Endothelial cell of umbilical vein (primary cell): ENCODE data around the gene MANBA. TPM values are rescaled to one million over a fixed set of nuclear protein-coding genes. Genes with fewer than 3 reads are reported as not detected.

ENCODE experiments used
- BruUV-seq: library from RNA; stranded (reverse); fragments of 400-500 nt; replicated peaks from 2 replicates; lab custom pipeline; 2021; lab: Mats Ljungman, UMichigan
- CTCF ChIA-PET: fragments of 300-600, 350-600 bp; sonication (Branson Sonifier 250); formaldehyde crosslinking; loops from one replicate; lab custom pipeline; 2021; ENCODE audit warnings: antibody characterized with exemption, inconsistent platforms; lab: Charles Lee
- POLR2A ChIA-PET: fragments of 300-600, 350-600 bp; sonication (Branson Sonifier 250); formaldehyde crosslinking; loops from one replicate; lab custom pipeline; 2021; ENCODE audit warnings: antibody characterized with exemption, inconsistent platforms; lab: Charles Lee
- DNase-seq: peaks from one replicate; pipeline ENCODE4 v3.0.0-alpha.2; 2011; ENCODE audit warnings: low read depth, low spot score
- FAIRE-seq: peaks from 2 replicates; lab custom pipeline; 2011; peaks lifted over from hg19 to GRCh38; lab: Jason Lieb, UNC
- H2AFZ ChIP-seq: 2 replicates; pipeline ENCODE4 v1.6.0; 2012; ENCODE audit warnings: low read depth, low read length, control low read depth, inconsistent platforms
- H3K27ac ChIP-seq: 2 replicates; pipeline ENCODE4 v1.5.1; 2011; ENCODE audit warnings: low read depth, mild to moderate bottlenecking, control low read depth, low read length, moderate library complexity; ENCODE audit not compliant: insufficient read depth
- H3K27me3 ChIP-seq, 2 experiments: 2 replicates each; pipeline versions ENCODE4 v1.6.0 to v1.6.1; 2011; ENCODE audit warnings: low read length in 2 of 2, mixed read lengths in 1 of 2; ENCODE audit not compliant: control insufficient read depth in 2 of 2, insufficient read depth in 2 of 2
- H3K36me3 ChIP-seq, 2 experiments: 2 replicates in 1 of 2; 3 replicates in 1 of 2; pipeline ENCODE4 v1.5.1; 2011; ENCODE audit warnings: low read length in 2 of 2, mild to moderate bottlenecking in 1 of 2, moderate library complexity in 1 of 2; ENCODE audit not compliant: control insufficient read depth in 2 of 2, insufficient read depth in 2 of 2; ENCODE audit errors: extremely low read depth in 1 of 2
- H3K4me1 ChIP-seq: 3 replicates; pipeline ENCODE4 v1.5.1; 2011; ENCODE audit warnings: mild to moderate bottlenecking, low read length; ENCODE audit not compliant: control insufficient read depth, insufficient read depth; ENCODE audit errors: extremely low read depth
- H3K4me2 ChIP-seq: 2 replicates; pipeline ENCODE4 v1.6.1; 2011; ENCODE audit warnings: low read length, control low read depth, mixed read lengths; ENCODE audit not compliant: insufficient read depth
- H3K4me3 ChIP-seq, 3 experiments: fragments of 200-600 bp in 1 of 3; sonication (generic), shearing (Covaris generic) in 1 of 3; replicated peaks in 1 of 3; 2 replicates each; pipeline ENCODE4 v1.5.1; 2011 to 2016; ENCODE audit warnings: control low read depth in 3 of 3, low read length in 3 of 3, mild to moderate bottlenecking in 2 of 3, inconsistent platforms in 1 of 3, low read depth in 1 of 3, moderate library complexity in 1 of 3; ENCODE audit not compliant: insufficient read depth in 1 of 3
- H3K79me2 ChIP-seq: 2 replicates; pipeline ENCODE4 v1.6.0; 2012; ENCODE audit warnings: low read length, inconsistent platforms; ENCODE audit not compliant: control insufficient read depth, insufficient read depth
- H3K9ac ChIP-seq: replicated peaks from 2 replicates; pipeline ENCODE3; 2011; ENCODE audit warnings: low read length, control low read depth; ENCODE audit not compliant: insufficient read depth; ENCODE audit errors: extremely low read depth
- H3K9me1 ChIP-seq: replicated peaks from 3 replicates; pipeline ENCODE4 v1.6.0; 2011; ENCODE audit warnings: mild to moderate bottlenecking, low read length; ENCODE audit not compliant: control insufficient read depth, insufficient read depth; ENCODE audit errors: extremely low read depth
- H3K9me3 ChIP-seq: replicated peaks from 2 replicates; pipeline ENCODE4 v1.5.1; 2012; ENCODE audit warnings: low read length, inconsistent platforms; ENCODE audit not compliant: control insufficient read depth, insufficient read depth
- H4K20me1 ChIP-seq: replicated peaks from 2 replicates; pipeline ENCODE3; 2011; ENCODE audit warnings: mild to moderate bottlenecking, low read length; ENCODE audit not compliant: control insufficient read depth, insufficient read depth; ENCODE audit errors: extremely low read depth
- CTCF ChIP-seq, 2 donors: IDR thresholded peaks; 1 replicate in 1 of 2; 2 replicates in 1 of 2; pipeline ENCODE4 v1.5.1; 2011; ENCODE audit warnings: low read length in 2 of 2, mild to moderate bottlenecking in 2 of 2, moderate library complexity in 2 of 2, control low read depth in 1 of 2, inconsistent platforms in 1 of 2, low read depth in 1 of 2; ENCODE audit not compliant: insufficient read depth in 1 of 2; ENCODE audit errors: extremely low read depth in 1 of 2
- EZH2 ChIP-seq: IDR thresholded peaks from 2 replicates; pipeline ENCODE4 v1.6.1; 2012; ENCODE audit warnings: borderline replicate concordance, low read depth, mild to moderate bottlenecking, moderate library complexity, low read length, inconsistent platforms; ENCODE audit not compliant: severe bottlenecking
- FOS ChIP-seq: IDR thresholded peaks from 2 replicates; pipeline ENCODE4 v1.6.1; 2011; ENCODE audit warnings: mild to moderate bottlenecking, low read length, moderate library complexity, borderline replicate concordance; ENCODE audit not compliant: insufficient read depth
- GATA2 ChIP-seq: IDR thresholded peaks from 2 replicates; pipeline ENCODE4 v1.7.0; 2011; ENCODE audit warnings: low read depth, mild to moderate bottlenecking, moderate library complexity, mixed read lengths, low read length; ENCODE audit not compliant: insufficient read length, insufficient read depth
- JUN ChIP-seq: IDR thresholded peaks from 2 replicates; pipeline ENCODE4 v1.6.1; 2011; ENCODE audit warnings: borderline replicate concordance, low read depth; ENCODE audit not compliant: insufficient read length, insufficient read depth
- MAX ChIP-seq: IDR thresholded peaks from 2 replicates; pipeline ENCODE4 v1.6.1; 2011; ENCODE audit not compliant: insufficient read depth, insufficient read length
- MYC ChIP-seq: IDR thresholded peaks from one replicate; pipeline ENCODE4 v1.6.1; 2011; ENCODE audit warnings: mild to moderate bottlenecking, low read depth, low read length
- POLR2A ChIP-seq: IDR thresholded peaks from 2 replicates; pipeline ENCODE4 v1.6.1; 2012; ENCODE audit warnings: low read depth, mild to moderate bottlenecking, control low read depth, low read length
- POLR2AphosphoS5 ChIP-seq: IDR thresholded peaks from 2 replicates; pipeline ENCODE4 v1.6.1; 2012; ENCODE audit warnings: low read depth, mild to moderate bottlenecking, control low read depth, low read length, moderate library complexity; ENCODE audit not compliant: insufficient read depth
- dilution Hi-C: fragments of 300-500 bp; cut with MboI; formaldehyde crosslinking; loops from one replicate; pipeline ENCODE4 v1.15.0; 2019; ENCODE audit warnings: low sequenced_read_pairs; ENCODE audit not compliant: extremely low pct_ligation_motif_present
- intact Hi-C: fragments of 100-400 bp; cut with micrococcal nuclease; formaldehyde crosslinking; loops from one replicate; pipeline ENCODE4 v1.10.0; 2022
- polyA plus RNA-seq, 4 experiments: library from polyadenylated mRNA; depleted of rRNA in 3 of 4; stranded (reverse) in 3 of 4; unstranded in 1 of 4; fragments of >200 nt; gene quantifications; 2 replicates each; pipeline versions ENCODE4 v1.2.1 to v1.2.3, GENCODE V29; 2011 to 2012; ENCODE audit warnings: missing spikeins in 1 of 4
- total RNA-seq: library from RNA; stranded (reverse); gene quantifications from 2 replicates; pipeline ENCODE4 v1.2.3, GENCODE V29; 2021

The MANBA gene
- total and polyA plus RNA-seq, 2 donors (not counting 3 experiments of a cell fraction or from before 2014, with no cell fraction given): 5.6 to 7.7 TPM

DNA sequence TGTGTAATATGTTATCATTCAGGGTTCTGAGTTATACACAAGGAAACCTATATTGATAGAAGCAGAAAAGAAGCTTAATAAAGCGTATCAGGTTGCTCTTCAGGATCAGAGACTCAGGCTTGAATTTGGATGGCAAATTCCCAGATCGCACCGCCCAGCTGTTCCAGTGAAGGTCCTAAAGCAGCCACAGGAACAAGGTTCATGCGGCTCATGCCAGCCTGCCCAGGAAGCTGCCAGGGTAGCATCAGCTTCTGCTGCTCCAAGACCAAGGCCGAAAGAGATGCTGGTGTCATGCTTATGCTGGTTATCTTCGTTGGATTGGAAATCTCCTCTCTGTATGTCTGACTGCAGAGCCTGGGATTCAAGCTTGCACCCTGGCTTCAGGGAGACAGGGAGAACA, 127.7 kb downstream of the MANBA start:
- H3K9me1 ChIP-seq: no peaks in the 10 kb centered on the region
- no peak overlapping the region for H3K9ac ChIP-seq
- no peaks in the 10 kb centered on the region for H3K79me2 ChIP-seq
- intact Hi-C loops (no loop called here), dilution Hi-C loops (no loop called here)
- ChIA-PET POLR2A (no interaction called here), CTCF (interaction anchor here (1.1 kb wide), 1 partner anchor 12 kb away, joined by 5 read pairs; no protein-coding TSS in a partner anchor)
- H2AFZ ChIP-seq: no peak overlapping the region
- no peak for DNase-seq
- no peak overlapping the region for H3K4me3 ChIP-seq
- BruUV-seq: no TSS peak
- H3K36me3 ChIP-seq: no peaks in the 10 kb centered on the region
- no peak overlapping the region for H3K27ac ChIP-seq
- no peak for FAIRE-seq
- H3K4me2 ChIP-seq: no peak overlapping the region
- H3K4me1 ChIP-seq: peaks cover 18% of the 10 kb centered on the region
- TF ChIP-seq FOS (no peak), MYC (no peak), JUN (no peak), POLR2A (no peak), CTCF (IDR thresholded peaks at IDR 0.05; ENCODE audit: extremely low read depth in 1 of 2, insufficient read depth in 1 of 2, low read depth in 1 of 2, low read length in 2 of 2) (no peak), POLR2AphosphoS5 (no peak), MAX (no peak), EZH2 (no peak), GATA2 (no peak)
- no peaks in the 10 kb centered on the region for H3K9me3 ChIP-seq
- no peaks in the 10 kb centered on the region for H4K20me1 ChIP-seq
- no peaks in the 10 kb centered on the region for H3K27me3 ChIP-seq
